Measurements from ENCODE around the gene PPT2.
"Not testable (repeated sequence)": the region's sequence is repeated elsewhere in the genome, so short reads cannot be mapped to it uniquely, and the experiment has no call there.

Gene PPT2

DNA sequence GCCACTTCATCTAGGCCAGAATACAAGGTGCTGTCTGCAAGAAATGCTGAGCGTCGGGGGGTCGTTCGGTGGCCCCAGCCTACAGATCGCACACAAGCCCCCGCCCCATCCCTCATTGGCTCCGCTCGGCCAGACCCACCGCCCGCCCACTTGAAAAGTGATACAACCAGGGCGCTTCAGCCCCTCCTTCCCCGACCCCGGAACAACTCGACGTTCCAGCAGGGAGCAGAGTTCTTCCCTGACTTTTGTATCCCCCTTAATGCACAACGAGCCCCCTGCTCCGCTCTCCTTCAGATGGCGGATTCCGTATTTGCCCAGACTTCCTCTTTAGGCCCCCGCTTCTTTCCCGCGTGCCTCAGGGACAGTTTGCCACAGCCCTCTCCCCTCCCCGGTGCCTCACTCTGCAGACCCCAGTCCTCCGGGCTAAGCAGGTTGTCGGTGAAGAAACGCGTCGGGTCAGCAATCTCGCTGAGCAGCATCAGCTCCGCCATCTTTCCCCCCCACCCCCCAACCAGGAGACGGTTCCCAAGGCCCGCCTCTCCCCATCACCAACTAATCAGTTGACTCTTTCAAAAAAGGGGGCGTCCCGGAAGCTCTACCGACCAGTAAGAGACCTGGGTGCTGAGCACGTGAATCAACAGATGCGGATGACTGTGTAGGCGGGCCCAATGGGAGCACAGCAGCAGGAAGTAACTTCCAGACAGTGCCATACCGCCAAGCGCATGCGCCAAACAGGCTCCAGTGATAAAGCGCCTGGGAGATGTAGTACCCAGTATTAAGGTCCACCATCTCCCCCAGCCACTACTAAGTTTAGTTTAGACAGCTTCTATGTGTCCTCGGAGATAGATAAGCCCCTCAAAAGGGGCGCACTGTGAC lies 26.0 kb upstream of the PPT2 start, which contains the start of gene ATF6B:
Gene ATF6B, minus strand, starts transcription at position 530 of the 876 bp plus-strand sequence. Its CDS starts 39 bp downstream, at position 491.
- peak; percentile 99 for DNase-seq

GRCh38 chr6:32128751-32129296 lies 25.1 kb upstream of the PPT2 start:
- DNase-seq, result no peak

DNA sequence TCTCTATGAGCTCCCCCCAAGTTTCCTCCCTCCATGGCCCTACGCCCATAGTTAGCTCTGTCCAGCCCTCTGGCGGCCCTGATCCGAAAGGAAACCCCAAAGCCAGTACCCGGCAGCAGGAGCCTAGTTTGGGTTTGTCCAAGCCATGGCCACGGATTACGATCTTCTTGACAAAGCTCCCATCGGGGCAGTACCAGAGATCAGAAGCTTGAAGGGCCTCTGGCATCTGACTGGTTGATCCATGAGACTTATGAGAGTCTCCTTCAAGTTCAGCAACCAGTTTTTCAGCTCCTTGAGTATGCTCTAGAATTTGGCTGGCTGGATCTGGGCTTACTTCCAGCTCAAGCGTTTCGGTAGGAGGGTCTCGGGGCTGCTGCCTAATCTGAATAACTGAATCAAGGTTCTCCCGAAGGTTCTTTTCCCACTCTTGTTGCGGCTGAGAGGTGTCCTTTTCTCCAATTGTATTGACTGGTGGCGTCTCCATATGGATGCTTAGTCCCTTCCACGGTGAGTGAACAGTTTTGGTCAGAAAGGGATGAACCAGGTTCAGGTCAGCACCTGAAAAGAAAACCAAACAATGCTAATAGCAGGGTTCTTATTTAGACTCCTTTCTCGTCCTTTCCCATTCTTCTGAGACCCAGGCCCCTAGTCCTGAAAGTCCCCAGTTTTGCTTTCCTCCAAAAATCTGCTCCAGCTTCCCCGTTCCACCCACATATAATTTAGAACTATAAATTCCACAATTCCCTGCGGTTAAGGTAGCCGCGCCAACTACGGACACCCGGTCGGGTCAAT lies 24.4 kb upstream of the PPT2 start:
- no peak for DNase-seq

- no peak for DNase-seq
Measured at GRCh38 chr6:32131439-32131948, 22.4 kb upstream of the PPT2 start.

DNA sequence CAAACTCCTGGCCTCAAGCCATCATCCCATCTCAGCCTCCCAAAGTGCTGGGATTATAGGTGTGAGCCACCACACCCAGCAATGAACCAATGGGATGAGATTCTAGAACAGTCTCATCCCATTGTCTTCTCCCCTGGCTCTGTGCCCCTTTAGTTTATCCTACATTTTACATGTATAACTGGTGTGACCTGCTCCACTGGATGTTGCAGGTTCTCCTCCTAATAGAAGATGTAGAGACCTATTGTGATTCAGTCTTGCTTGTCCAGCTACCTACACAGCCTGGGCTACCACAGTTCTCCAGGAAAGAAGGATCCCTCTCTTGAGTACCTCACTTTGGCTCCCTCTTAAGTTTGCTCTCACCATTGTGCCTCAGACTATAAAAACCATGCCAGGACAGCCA lies 21.8 kb upstream of the PPT2 start:
- no peak for DNase-seq

DNA sequence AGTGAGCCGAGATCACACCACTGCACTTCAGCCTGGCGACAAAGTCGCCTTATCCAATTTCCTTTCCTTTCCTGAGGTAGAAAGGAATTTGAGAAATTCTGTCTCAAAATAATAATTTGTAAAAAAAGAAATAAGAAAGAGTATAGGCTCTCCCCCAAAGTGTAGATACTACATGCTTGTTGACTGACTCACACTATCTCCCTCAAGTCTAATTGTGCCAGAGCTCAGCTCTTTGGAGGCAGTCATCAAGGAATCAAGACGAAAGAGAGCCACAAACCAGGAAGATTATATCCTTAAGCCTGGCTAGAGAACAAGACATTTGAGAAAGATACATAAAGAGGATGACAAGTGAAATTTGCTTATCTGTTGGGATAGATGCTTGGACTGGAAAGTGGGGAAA lies 20.2 kb upstream of the PPT2 start:
- DNase-seq, result no peak

- DNase-seq, result no peak
Measured at GRCh38 chr6:32137454-32137853, 16.5 kb upstream of the PPT2 start.

DNA sequence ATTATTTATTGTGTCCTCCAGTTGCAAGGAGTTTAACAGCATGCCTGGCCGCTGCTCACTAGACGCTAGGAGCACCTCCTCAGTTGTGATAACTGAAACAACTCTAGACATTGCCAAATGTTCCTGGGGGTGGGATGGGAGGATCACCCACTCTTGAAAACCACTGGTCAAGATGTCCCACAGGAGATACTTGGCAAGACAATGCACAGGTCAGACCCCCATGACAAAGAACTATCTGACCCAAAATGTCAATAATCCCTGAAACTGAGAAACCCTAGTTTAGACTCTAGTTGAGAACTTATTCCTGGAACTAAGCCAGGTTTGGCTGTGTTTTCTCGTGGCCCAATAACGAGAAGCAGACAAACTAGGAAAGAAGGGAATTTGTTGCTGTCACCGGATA lies 14.4 kb upstream of the PPT2 start:
- DNase-seq, result no peak

DNA sequence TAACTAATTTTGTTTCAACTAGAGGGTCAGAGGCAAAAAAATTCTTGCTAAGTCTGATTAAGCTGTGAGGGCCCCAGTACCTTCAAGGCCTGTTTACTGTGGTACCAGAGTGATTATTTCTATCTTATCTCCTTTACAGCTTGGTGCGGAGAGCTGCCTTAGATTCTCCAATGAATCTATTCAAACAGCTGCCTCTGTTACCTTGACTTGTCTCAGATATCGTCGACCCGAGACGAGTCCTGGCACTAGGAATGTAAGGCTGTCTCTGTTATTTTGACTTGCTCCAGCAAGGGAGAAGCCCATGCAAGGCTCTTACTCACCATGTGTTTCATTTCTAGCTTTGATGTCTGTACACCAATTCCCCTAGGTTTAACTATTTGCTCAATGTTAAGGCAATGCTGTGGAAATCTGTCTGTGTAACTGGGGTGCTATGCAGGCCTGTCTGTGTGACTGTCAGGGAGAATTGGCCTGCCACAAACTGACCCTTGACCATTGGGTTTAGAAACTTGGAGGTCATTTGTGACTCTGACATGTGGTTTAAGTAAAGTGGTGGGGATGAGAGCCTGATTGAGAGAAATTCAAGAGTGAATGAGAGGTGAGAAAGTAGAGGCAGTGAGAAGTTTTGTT lies 13.4 kb upstream of the PPT2 start:
- DNase-seq, result no peak

- not testable (repeated sequence) for DNase-seq
Measured at GRCh38 chr6:32144238-32144637, 9.7 kb upstream of the PPT2 start.

DNA sequence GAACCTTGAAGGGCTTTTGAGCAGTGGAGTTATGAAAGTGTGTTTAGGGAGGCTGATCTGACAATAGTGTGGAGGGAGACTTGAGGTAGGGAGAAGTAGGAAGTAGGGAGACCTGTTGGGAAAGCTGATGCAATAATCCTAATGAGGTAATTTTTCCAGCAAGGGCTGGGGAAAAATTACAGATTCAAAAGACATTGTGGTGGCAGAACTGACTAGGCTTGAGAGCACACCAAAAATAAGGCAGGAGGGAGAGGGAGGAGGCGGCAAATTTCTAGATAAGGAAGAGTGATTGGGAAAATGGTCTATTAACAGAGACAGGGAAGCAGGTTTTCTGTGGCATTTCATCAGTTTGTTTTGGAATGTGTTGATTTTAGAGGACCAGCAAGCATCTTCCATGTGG lies 7.7 kb upstream of the PPT2 start:
- no peak for DNase-seq

DNA sequence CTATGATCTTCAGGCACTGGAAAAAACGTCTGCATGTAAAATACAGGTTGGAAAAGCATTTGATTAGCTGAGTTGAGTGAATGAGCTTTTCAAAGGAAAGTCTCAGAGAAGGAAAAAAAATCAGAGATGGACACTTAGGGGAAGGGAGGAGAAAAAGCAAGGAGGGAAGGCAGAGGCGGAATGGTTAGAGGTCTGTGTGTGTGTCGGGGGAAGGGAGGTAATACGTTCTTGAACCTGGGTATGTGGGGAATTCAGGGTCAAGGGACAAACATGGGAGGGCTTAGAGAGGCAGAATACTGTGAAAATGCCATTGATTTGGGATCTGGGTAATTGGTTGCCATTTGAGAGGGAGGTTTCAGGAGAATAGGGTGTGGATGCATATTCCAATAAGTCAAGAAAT lies 7.3 kb upstream of the PPT2 start:
- no peak for DNase-seq

DNA sequence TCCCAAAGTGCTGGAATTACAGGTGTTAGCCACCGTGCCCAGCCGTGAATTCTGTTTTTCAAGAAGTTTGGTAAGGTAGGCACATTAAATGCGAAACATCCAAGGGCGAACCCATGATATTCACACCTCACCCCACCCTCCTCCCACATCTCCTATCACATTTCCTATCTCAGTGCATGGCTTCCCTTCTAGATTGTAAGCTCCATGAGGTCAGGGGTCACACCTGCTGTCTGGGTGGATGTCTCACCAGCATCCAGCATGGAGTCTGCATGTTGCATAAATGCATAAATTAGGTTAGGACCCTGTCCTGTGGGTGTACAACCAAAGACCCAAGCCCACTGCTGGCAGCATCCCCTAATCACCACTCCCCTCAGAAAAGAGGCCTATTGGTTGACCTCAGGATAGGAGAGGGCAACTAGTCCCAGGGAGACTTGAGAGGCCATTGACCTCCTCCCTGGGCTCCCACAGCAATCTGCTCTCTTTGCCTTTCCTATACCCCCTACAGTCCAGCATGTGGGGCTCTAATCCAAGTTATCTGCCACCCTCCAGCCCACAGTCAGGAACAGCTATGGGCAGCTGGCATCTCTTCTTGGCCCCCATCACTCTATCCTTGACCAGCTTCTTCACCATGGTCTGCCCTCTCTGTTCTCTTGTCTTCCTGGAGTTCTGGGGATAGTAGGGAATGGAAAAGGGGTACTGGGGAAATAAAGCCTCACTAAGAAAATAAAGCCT lies 6.4 kb upstream of the PPT2 start:
- DNase-seq, result no peak

DNA sequence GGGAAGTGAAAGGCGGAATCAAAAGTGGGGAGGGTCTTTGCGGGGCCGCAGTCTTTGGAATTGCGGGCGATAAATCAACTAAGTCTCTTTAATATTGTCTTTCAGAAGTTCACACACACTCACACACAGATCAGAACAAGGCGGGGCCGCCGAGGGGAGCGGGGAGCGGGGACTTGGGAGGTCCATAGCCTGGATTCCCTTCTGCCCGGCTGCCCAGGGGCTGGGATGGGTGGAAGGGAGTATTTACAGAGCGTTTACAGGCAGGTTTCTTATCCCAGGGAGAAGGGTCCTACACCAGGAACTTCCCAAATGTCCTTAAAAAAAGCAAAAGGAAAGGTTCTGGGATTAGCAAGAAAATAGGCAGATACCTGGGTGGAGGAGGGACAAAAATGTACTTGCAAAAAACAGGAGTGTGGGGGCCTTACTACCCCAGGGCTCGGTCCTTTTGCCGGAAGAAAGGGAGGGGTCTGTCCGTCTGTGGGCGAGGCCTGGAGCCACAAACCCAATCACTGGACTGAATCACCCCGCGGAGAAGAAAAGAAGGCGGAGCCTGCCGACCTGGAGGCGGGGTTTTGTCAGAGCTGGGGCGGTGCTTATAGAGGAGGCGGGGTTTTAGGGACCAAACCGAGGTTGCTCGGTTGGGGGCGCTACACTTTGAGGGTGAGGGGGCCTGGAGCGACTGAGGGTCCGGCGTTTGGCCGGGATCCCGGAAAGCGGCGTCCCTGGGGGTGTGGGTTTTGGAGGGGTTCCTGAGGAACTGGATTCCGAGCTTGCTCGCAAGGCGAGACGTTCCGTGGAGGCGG lies 5.5 kb upstream of the PPT2 start:
- peak; percentile 84 for DNase-seq

GRCh38 chr6:32149092-32149755 lies 4.7 kb upstream of the PPT2 start:
- DNase-seq, result no peak

DNA sequence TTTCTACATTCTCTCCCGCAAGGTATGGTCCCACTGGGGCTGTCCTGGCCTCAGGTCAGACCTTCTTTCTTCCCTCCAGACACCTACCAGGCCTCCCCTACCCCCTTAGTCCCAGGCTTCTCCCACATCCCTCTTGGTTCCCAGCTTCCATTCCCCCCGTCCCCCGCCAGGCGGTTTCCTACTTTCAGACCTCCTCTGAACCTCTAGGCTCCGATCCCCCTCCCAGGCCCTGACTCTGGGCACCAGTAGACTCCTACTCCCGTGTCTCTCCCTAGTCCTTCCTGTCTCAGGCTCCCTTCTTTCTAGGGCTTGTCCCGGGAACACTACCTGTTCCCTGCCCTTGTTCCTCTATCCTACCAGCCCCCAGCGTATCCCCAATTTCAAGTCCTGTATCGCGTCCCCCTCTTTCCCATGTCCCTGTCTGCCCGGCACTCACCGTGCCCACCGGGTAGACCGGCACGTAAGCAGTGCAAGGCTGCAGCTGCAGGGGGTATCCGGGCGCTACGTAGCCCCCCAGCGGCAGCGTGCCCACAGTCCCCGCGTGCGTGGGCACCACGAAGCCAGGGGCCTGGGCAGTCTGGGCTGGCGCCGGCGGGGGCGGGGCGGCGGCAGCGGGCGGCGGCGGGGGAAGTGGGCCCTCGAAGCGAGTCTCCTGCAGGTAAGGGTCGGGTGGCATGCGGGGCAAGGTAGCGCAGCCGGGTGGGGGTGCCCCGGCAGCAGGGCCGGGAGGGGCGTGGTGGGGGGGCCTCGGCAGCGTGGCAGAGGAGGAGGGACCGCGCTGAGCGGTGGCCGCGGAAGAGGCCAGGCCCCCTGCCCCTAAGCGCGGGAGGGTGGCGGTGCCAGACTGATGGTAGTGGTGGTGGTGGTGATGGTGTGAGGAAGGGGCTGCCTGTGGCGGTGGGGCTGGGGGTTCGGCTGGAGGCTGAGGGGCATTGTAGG lies 3.7 kb upstream of the PPT2 start:
- DNase-seq, result no peak

- DNase-seq, result no peak
Measured at GRCh38 chr6:32151181-32151862, 2.6 kb upstream of the PPT2 start.

- DNase-seq, result no peak
Measured at GRCh38 chr6:32151863-32152768, 1.8 kb upstream of the PPT2 start, which contains the start of gene PRRT1. PRRT1 (minus strand) TSS chr6:32151939; CDS start chr6:32151827, 112 bp downstream.

All from stimulated activated CD4-positive, alpha-beta T cell treated with anti-CD3 and anti-CD28 coated beads, Interleukin-1b, Interleukin-23, amount 100 ng/mL, for 48 hours (primary cell).